IMR-90 (cell line): ENCODE measurements around the gene MSL3.

Experiments used
- CEBPB ChIP-seq: IDR thresholded peaks from 2 replicates; pipeline ENCODE4 v1.6.1; 2012; ENCODE audit warnings: low read depth, low read length, improper control_type of control experiment
- FOS ChIP-seq: fragments of 150-350 bp; IDR thresholded peaks from 2 replicates; pipeline ENCODE4 v1.6.1; 2016; ENCODE audit warnings: low read depth, low read length
- MAZ ChIP-seq: IDR thresholded peaks from 2 replicates; pipeline ENCODE4 v1.6.1; 2012; ENCODE audit warnings: low read depth, mild to moderate bottlenecking, low read length, improper control_type of control experiment, moderate library complexity, borderline replicate concordance
- POLR2A ChIP-seq: IDR thresholded peaks from 2 replicates; pipeline ENCODE4 v1.6.1; 2012; ENCODE audit warnings: mild to moderate bottlenecking, low read depth, low read length
- RAD21 ChIP-seq: IDR thresholded peaks from 2 replicates; pipeline ENCODE4 v1.6.1; 2012; ENCODE audit warnings: low read length, improper control_type of control experiment
- SMC3 ChIP-seq: fragments of 150-350 bp; IDR thresholded peaks from 2 replicates; pipeline ENCODE4 v1.6.1; 2016; ENCODE audit warnings: low read depth, mild to moderate bottlenecking, antibody characterized with exemption, low read length, moderate library complexity
- TF ChIP-seq, protein P1 (sequence below): conservative IDR thresholded peaks from 2 replicates; pipeline ENCODE4 v1.5.1; 2012; ENCODE audit warnings: mild to moderate bottlenecking, low read depth, low read length, improper control_type of control experiment
- TF ChIP-seq, protein P2 (sequence below): fragments of 150-350 bp; IDR thresholded peaks from 2 replicates; pipeline ENCODE4 v1.6.1; 2017; ENCODE audit warnings: mild to moderate bottlenecking, antibody characterized with exemption, low read length, low read depth

DNA sequence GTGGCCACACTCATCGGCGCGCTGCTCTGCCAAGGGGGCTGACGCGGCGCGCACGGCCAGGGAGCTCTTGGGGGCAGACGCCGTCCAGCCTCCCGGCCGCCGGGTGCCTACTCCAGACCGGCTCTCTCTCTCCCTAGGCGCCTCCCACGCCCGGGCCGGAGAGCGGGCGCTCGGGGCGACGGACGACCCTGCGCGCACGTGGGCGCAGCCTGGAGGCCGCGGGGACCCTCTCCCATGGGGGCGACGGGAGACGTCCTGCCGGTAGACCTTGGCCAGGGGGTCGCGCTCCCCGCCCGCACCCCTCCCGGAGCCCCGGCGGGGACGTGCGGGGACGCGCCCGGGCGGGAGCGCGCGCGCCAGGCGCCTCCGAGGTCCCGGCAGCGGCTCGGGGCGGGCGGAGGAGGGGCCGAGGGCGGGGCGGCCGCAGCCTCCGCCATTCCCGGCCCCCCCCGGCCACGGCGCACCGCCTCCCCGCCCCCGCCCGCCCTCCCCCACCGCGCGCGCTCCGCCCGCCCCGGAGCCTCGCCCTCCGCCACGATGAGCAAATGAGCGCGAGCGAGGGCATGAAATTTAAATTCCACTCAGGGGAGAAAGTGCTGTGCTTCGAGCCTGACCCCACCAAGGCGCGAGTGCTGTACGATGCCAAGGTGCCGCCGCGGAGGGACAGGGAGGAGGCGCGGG is at the start of gene MSL3:
- TF ChIP-seq FOS = no peak
- TF ChIP-seq, protein P1, sequence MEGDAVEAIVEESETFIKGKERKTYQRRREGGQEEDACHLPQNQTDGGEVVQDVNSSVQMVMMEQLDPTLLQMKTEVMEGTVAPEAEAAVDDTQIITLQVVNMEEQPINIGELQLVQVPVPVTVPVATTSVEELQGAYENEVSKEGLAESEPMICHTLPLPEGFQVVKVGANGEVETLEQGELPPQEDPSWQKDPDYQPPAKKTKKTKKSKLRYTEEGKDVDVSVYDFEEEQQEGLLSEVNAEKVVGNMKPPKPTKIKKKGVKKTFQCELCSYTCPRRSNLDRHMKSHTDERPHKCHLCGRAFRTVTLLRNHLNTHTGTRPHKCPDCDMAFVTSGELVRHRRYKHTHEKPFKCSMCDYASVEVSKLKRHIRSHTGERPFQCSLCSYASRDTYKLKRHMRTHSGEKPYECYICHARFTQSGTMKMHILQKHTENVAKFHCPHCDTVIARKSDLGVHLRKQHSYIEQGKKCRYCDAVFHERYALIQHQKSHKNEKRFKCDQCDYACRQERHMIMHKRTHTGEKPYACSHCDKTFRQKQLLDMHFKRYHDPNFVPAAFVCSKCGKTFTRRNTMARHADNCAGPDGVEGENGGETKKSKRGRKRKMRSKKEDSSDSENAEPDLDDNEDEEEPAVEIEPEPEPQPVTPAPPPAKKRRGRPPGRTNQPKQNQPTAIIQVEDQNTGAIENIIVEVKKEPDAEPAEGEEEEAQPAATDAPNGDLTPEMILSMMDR = no peak
- TF ChIP-seq, protein P2, sequence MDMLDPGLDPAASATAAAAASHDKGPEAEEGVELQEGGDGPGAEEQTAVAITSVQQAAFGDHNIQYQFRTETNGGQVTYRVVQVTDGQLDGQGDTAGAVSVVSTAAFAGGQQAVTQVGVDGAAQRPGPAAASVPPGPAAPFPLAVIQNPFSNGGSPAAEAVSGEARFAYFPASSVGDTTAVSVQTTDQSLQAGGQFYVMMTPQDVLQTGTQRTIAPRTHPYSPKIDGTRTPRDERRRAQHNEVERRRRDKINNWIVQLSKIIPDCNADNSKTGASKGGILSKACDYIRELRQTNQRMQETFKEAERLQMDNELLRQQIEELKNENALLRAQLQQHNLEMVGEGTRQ = no peak
- peak; percentile 52; the same call in 1 of the 2 replicates for TF ChIP-seq POLR2A
- TF ChIP-seq CEBPB = no peak
- TF ChIP-seq MAZ = peak; percentile 50; the same call in 1 of the 2 replicates
- TF ChIP-seq RAD21 = no peak
- no peak for TF ChIP-seq SMC3
